ENCODE data around the gene EEFSEC. TPM values are rescaled to one million over a fixed set of nuclear protein-coding genes. Genes with fewer than 3 reads are reported as not detected.

Gene EEFSEC
- total RNA-seq, 1 donor, result 5.1 TPM

- H3K27ac ChIP-seq (ENCODE audit: low read depth, low read length), result no peak overlapping the region
- no peaks in the 10 kb centered on the region for H3K4me1 ChIP-seq (ENCODE audit: insufficient read depth, low read length)
- H3K79me2 ChIP-seq (ENCODE audit: insufficient read depth, low read length), result no peaks in the 10 kb centered on the region
- H3K4me2 ChIP-seq (ENCODE audit: insufficient read depth, low read length), result no peak overlapping the region
- no peak overlapping the region for H3K4me3 ChIP-seq (ENCODE audit: insufficient read depth, low read length)
- H3K9me3 ChIP-seq (ENCODE audit: low read depth, low read length), result no peaks in the 10 kb centered on the region
- no peaks in the 10 kb centered on the region for H4K20me1 ChIP-seq (ENCODE audit: insufficient read depth, low read length)
- no peak for DNase-seq (ENCODE audit: insufficient read length, low spot score, missing footprints)
- H3K27me3 ChIP-seq (ENCODE audit: insufficient read depth, low read length), result peaks cover 48% of the 10 kb centered on the region
- H3K36me3 ChIP-seq (ENCODE audit: insufficient read depth, low read length), result no peaks in the 10 kb centered on the region
- no peak overlapping the region for H2AFZ ChIP-seq (ENCODE audit: low read length)
- no peak for TF ChIP-seq CTCF (IDR thresholded peaks at IDR 0.05; ENCODE audit: extremely low read depth, low read depth, low read length)
These were observed 280.5 kb downstream of the EEFSEC start for GRCh38 chr3:128433837-128434165.

GRCh38 chr3:128434524-128434923, 281.2 kb downstream of the EEFSEC start:
- no peak for TF ChIP-seq CTCF (IDR thresholded peaks at IDR 0.05; ENCODE audit: extremely low read depth, low read depth, low read length)
- Histone ChIP-seq H3K4me1 (ENCODE audit: insufficient read depth, low read length) (no peaks in the 10 kb centered on the region), H3K9me3 (ENCODE audit: low read depth, low read length) (no peaks in the 10 kb centered on the region), H3K4me3 (ENCODE audit: insufficient read depth, low read length) (no peak overlapping the region), H3K4me2 (ENCODE audit: insufficient read depth, low read length) (no peak overlapping the region), H3K27me3 (ENCODE audit: insufficient read depth, low read length) (peaks cover 50% of the 10 kb centered on the region), H3K27ac (ENCODE audit: low read depth, low read length) (no peak overlapping the region), H2AFZ (ENCODE audit: low read length) (no peak overlapping the region), H4K20me1 (ENCODE audit: insufficient read depth, low read length) (no peaks in the 10 kb centered on the region), H3K36me3 (ENCODE audit: insufficient read depth, low read length) (no peaks in the 10 kb centered on the region), H3K79me2 (ENCODE audit: insufficient read depth, low read length) (no peaks in the 10 kb centered on the region)
- no peak for DNase-seq (ENCODE audit: insufficient read length, low spot score, missing footprints)

- DNase-seq (ENCODE audit: insufficient read length, low spot score, missing footprints), result no peak
These were observed 281.8 kb downstream of the EEFSEC start for GRCh38 chr3:128435058-128435457.

GRCh38 chr3:128435561-128435960, 282.3 kb downstream of the EEFSEC start:
- Histone ChIP-seq H3K79me2 (ENCODE audit: insufficient read depth, low read length) (no peaks in the 10 kb centered on the region), H4K20me1 (ENCODE audit: insufficient read depth, low read length) (no peaks in the 10 kb centered on the region), H3K4me2 (ENCODE audit: insufficient read depth, low read length) (no peak overlapping the region), H3K36me3 (ENCODE audit: insufficient read depth, low read length) (no peaks in the 10 kb centered on the region), H2AFZ (ENCODE audit: low read length) (no peak overlapping the region), H3K27me3 (ENCODE audit: insufficient read depth, low read length) (peaks cover 54% of the 10 kb centered on the region), H3K27ac (ENCODE audit: low read depth, low read length) (no peak overlapping the region), H3K4me3 (ENCODE audit: insufficient read depth, low read length) (no peak overlapping the region), H3K9me3 (ENCODE audit: low read depth, low read length) (no peaks in the 10 kb centered on the region), H3K4me1 (ENCODE audit: insufficient read depth, low read length) (no peaks in the 10 kb centered on the region)
- TF ChIP-seq CTCF (IDR thresholded peaks at IDR 0.05; ENCODE audit: extremely low read depth, low read depth, low read length), result no peak
- DNase-seq (ENCODE audit: insufficient read length, low spot score, missing footprints), result no peak

More at GRCh38 chr3:128435058-128435457, 281.8 kb downstream of the EEFSEC start:
- Histone ChIP-seq H4K20me1 (ENCODE audit: insufficient read depth, low read length) (no peaks in the 10 kb centered on the region), H3K4me2 (ENCODE audit: insufficient read depth, low read length) (no peak overlapping the region), H3K27ac (ENCODE audit: low read depth, low read length) (no peak overlapping the region), H3K4me3 (ENCODE audit: insufficient read depth, low read length) (no peak overlapping the region), H3K36me3 (ENCODE audit: insufficient read depth, low read length) (no peaks in the 10 kb centered on the region), H3K9me3 (ENCODE audit: low read depth, low read length) (no peaks in the 10 kb centered on the region), H2AFZ (ENCODE audit: low read length) (no peak overlapping the region), H3K4me1 (ENCODE audit: insufficient read depth, low read length) (no peaks in the 10 kb centered on the region), H3K27me3 (ENCODE audit: insufficient read depth, low read length) (peaks cover 55% of the 10 kb centered on the region), H3K79me2 (ENCODE audit: insufficient read depth, low read length) (no peaks in the 10 kb centered on the region)
- TF ChIP-seq CTCF (IDR thresholded peaks at IDR 0.05; ENCODE audit: extremely low read depth, low read depth, low read length), result no peak
